HG03175 (cell line): ENCODE data around the gene ZBTB42.
"Not testable (repeated sequence)": the region's sequence is repeated elsewhere in the genome, so short reads cannot be mapped to it uniquely, and the experiment has no call there.

Source experiments
- ATAC-seq: cut with Tn5 transposase; IDR thresholded peaks from one replicate; pipeline ENCODE4 v1.9.1; 2021; ENCODE audit warnings: mild to moderate bottlenecking, moderate library complexity; ENCODE audit not compliant: unreplicated experiment

Gene ZBTB42

DNA sequence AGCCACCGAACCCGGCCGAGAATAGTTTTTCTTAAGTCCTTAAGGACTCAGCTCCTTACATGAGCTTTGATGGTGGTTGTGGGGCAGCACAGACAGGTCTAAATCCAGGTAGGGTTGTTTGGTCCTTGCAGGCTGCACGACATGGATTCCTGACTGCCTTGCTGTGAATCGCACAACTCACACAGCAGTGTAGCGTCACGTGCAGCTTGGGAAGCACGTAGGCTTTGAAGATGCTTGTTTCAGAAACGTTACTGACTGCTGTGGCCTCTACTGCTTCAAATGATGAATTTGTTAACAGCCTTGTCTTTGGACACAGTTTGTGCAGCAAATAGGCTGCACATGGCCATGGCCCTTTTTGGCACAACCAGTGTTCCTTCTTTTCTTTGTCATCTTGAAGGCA lies 29.9 kb downstream of the ZBTB42 start:
- ATAC-seq = no peak

DNA sequence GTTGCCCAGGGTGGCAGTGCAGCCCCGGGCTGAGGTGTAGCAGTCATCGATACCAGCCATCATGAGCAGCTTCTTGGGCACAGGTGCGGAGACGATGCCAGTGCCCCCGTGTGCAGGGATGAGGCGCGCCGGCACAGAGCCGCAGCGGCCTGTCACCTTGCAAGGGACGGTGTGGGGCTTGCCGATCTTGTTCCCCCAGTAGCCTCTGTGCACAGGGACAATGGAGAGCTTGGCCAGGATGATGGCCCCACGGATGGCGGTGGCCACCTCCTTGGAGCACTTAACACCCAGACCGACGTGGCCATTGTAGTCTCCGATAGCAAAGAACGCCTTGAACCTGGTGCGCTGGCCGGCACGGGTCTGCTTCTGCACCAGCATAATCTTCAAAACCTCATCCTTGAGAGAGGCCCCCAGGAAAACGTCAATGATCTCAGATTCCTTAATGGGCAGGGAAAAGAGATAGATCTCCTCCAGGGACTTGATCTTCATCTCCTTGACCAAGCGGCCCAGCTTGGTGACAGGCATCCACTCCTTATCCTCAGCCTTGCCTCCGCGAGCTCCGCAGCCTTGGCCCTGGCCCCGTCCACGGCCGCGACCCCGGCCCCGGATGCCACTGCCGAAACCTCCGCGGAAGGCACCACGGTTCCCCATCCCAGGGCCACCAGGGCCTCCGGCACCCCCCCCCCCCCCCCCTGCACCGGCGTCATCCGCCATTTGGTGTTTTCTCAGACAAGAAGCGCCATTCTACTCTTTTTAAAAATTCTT lies 35.5 kb downstream of the ZBTB42 start:
- not testable (repeated sequence) for ATAC-seq

GRCh38 chr14:104841730-104842129 lies 40.8 kb downstream of the ZBTB42 start:
- ATAC-seq = no peak

GRCh38 chr14:104843006-104843405 lies 42.1 kb downstream of the ZBTB42 start:
- no peak for ATAC-seq

DNA sequence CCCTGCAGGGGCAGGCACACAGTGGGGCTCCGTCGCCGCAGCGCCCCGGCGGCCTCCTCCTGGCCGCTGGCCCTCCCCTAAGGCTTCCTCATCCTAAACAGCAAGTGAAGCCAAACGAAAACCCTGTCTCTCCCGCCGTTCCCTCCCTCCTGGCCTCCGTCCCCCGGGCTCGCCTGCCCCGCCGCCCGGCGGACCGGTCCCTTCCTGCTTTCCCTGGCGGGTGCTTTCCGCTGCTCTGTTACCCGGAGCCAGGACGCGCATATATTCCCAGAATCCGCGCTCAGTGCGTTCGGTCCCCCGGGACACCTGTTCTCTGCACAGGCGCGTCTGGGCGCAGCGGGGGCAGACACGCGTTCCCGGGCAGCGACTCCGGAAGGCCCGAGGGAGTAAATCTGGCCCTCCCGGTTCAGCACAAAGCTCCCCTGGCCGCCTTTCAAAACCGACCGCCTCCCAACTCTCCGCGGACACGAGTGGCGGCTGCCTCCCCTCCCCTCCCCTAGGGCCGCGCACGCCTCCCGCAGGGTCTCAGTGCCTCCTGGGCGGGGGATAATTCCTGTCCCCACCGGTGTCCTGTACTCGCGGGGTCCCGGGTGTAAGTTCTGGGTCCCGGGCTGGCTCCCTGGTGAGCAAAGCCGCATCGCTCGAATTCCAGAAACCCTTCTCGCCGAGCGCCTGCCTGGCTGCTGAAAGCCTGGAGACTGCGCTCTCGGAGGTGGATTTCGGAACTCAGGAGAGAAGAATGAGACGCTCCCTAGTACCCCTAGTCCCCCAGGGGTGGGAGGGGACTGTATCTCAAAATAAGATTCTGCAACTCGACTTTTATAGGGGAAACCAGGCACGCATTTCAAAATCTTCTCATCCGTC lies 42.8 kb downstream of the ZBTB42 start:
- no peak for ATAC-seq

GRCh38 chr14:104844306-104845032 lies 43.6 kb downstream of the ZBTB42 start:
- no peak for ATAC-seq

- no peak for ATAC-seq
Measured at GRCh38 chr14:104845033-104845666, 44.2 kb downstream of the ZBTB42 start.

GRCh38 chr14:104845834-104846441 lies 45.0 kb downstream of the ZBTB42 start:
- no peak for ATAC-seq

GRCh38 chr14:104852280-104852663 lies 51.4 kb downstream of the ZBTB42 start:
- ATAC-seq = no peak
